ENCODE data around the gene CWF19L2.

Gene CWF19L2

GRCh38 chr11:107446822-107447431 is 10.7 kb downstream of the CWF19L2 start:
- no peaks in the 10 kb centered on the region for H3K36me3 ChIP-seq (ENCODE audit: insufficient read depth)

GRCh38 chr11:107442715-107443215 is 14.9 kb downstream of the CWF19L2 start:
- Histone ChIP-seq H3K36me3 (ENCODE audit: insufficient read depth) (no peaks in the 10 kb centered on the region), H3K27ac (no peak overlapping the region), H3K9ac (no peak overlapping the region), H3K4me1 (ENCODE audit: low read depth, poor library complexity, severe bottlenecking) (no peaks in the 10 kb centered on the region), H4K20me1 (ENCODE audit: insufficient read depth) (no peaks in the 10 kb centered on the region), H2AFZ (ENCODE audit: low read depth) (no peak overlapping the region), H3K4me3 (IDR thresholded peaks at IDR 0.05; ENCODE audit: insufficient read depth, low read depth, low read length) (no peak overlapping the region), H3K79me2 (ENCODE audit: insufficient read depth, low read depth) (no peaks in the 10 kb centered on the region; the same call in 1 of the 2 replicates), H3K4me2 (no peak overlapping the region), H3K27me3 (ENCODE audit: insufficient read depth, low read depth) (no peaks in the 10 kb centered on the region)
- TF ChIP-seq, protein P1, sequence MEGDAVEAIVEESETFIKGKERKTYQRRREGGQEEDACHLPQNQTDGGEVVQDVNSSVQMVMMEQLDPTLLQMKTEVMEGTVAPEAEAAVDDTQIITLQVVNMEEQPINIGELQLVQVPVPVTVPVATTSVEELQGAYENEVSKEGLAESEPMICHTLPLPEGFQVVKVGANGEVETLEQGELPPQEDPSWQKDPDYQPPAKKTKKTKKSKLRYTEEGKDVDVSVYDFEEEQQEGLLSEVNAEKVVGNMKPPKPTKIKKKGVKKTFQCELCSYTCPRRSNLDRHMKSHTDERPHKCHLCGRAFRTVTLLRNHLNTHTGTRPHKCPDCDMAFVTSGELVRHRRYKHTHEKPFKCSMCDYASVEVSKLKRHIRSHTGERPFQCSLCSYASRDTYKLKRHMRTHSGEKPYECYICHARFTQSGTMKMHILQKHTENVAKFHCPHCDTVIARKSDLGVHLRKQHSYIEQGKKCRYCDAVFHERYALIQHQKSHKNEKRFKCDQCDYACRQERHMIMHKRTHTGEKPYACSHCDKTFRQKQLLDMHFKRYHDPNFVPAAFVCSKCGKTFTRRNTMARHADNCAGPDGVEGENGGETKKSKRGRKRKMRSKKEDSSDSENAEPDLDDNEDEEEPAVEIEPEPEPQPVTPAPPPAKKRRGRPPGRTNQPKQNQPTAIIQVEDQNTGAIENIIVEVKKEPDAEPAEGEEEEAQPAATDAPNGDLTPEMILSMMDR (conservative IDR thresholded peaks at IDR 0.05; ENCODE audit: low read depth, low read length): no peak

More at GRCh38 chr11:107446822-107447431, 10.7 kb downstream of the CWF19L2 start:
- Histone ChIP-seq H3K27ac (no peak overlapping the region), H4K20me1 (ENCODE audit: insufficient read depth) (no peaks in the 10 kb centered on the region), H3K4me3 (IDR thresholded peaks at IDR 0.05; ENCODE audit: insufficient read depth, low read depth, low read length) (no peak overlapping the region), H3K4me2 (no peak overlapping the region), H2AFZ (ENCODE audit: low read depth) (no peak overlapping the region), H3K27me3 (ENCODE audit: insufficient read depth, low read depth) (no peaks in the 10 kb centered on the region), H3K79me2 (ENCODE audit: insufficient read depth, low read depth) (no peaks in the 10 kb centered on the region; the same call in 1 of the 2 replicates), H3K4me1 (ENCODE audit: low read depth, poor library complexity, severe bottlenecking) (no peaks in the 10 kb centered on the region), H3K9ac (no peak overlapping the region)
- TF ChIP-seq, protein P1 (conservative IDR thresholded peaks at IDR 0.05; ENCODE audit: low read depth, low read length): no peak

DNA sequence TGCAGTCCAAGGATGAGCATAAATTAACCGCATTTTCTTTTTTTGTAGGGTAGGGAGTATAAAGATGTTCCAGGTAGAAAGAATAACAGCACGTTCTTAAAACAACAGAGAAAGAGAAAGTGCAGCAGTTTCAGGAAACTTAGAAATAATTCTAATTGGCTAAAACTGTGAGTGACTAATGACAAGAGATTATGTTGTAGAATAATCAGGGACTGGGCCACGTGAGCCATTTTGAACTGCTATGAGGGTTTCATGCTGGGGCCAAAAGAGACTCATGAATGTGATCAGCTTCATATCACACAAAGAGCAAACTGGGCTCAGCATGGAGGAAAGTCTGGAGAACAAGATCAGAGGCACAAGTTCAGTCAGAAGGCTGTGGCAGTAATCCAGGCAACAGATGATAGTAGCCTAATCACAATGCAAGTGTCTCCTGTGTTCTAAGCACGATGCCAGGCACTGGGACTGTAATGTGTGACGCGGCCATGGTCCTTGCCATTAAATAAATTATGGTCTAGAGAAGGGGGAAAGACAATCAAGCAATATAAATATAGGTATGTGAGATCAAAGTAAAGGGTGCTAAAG is 17.9 kb downstream of the CWF19L2 start:
- Histone ChIP-seq H3K27me3 (ENCODE audit: insufficient read depth, low read depth) (no peaks in the 10 kb centered on the region), H3K4me3 (IDR thresholded peaks at IDR 0.05; ENCODE audit: insufficient read depth, low read depth, low read length) (no peak overlapping the region), H3K4me2 (no peak overlapping the region), H3K4me1 (ENCODE audit: low read depth, poor library complexity, severe bottlenecking) (no peaks in the 10 kb centered on the region), H4K20me1 (ENCODE audit: insufficient read depth) (no peaks in the 10 kb centered on the region), H3K36me3 (ENCODE audit: insufficient read depth) (no peaks in the 10 kb centered on the region), H2AFZ (ENCODE audit: low read depth) (no peak overlapping the region), H3K9ac (no peak overlapping the region), H3K79me2 (ENCODE audit: insufficient read depth, low read depth) (no peaks in the 10 kb centered on the region), H3K27ac (no peak overlapping the region)
- TF ChIP-seq, protein P1 (conservative IDR thresholded peaks at IDR 0.05; ENCODE audit: low read depth, low read length): no peak

- TF ChIP-seq, protein P1 (conservative IDR thresholded peaks at IDR 0.05; ENCODE audit: low read depth, low read length): no peak
- no peaks in the 10 kb centered on the region for H3K79me2 ChIP-seq (ENCODE audit: insufficient read depth, low read depth)
- H2AFZ ChIP-seq (ENCODE audit: low read depth): no peak overlapping the region
- no peaks in the 10 kb centered on the region for H3K27me3 ChIP-seq (ENCODE audit: insufficient read depth, low read depth)
- H3K4me3 ChIP-seq (IDR thresholded peaks at IDR 0.05; ENCODE audit: insufficient read depth, low read depth, low read length): no peak overlapping the region
- no peak overlapping the region for H3K9ac ChIP-seq
- no peak overlapping the region for H3K4me2 ChIP-seq
- no peak overlapping the region for H3K27ac ChIP-seq
- H4K20me1 ChIP-seq (ENCODE audit: insufficient read depth): no peaks in the 10 kb centered on the region
- no peaks in the 10 kb centered on the region for H3K4me1 ChIP-seq (ENCODE audit: low read depth, poor library complexity, severe bottlenecking)
- no peaks in the 10 kb centered on the region for H3K36me3 ChIP-seq (ENCODE audit: insufficient read depth)
Observed at GRCh38 chr11:107438148-107438547, 19.5 kb downstream of the CWF19L2 start.
